IMR-90 (cell line): ENCODE data around the gene CELA2B. TPM values are rescaled to one million over a fixed set of nuclear protein-coding genes. Genes with fewer than 3 reads are reported as not detected.

Source experiments
- CEBPB ChIP-seq: IDR thresholded peaks from 2 replicates; pipeline ENCODE4 v1.6.1; 2012; ENCODE audit warnings: low read depth, low read length, improper control_type of control experiment
- CTCF ChIP-seq: conservative IDR thresholded peaks from 2 replicates; pipeline ENCODE4 v1.5.1; 2012; ENCODE audit warnings: mild to moderate bottlenecking, low read depth, low read length, improper control_type of control experiment
- RAD21 ChIP-seq: IDR thresholded peaks from 2 replicates; pipeline ENCODE4 v1.6.1; 2012; ENCODE audit warnings: low read length, improper control_type of control experiment
- polyA plus RNA-seq, 3 experiments: library from polyadenylated mRNA; depleted of rRNA; stranded (reverse); fragments of >200 nt; gene quantifications; 2 replicates each; pipeline ENCODE4 v1.2.3, GENCODE V29; 2012; ENCODE audit warnings: low replicate concordance in 1 of 3
- total RNA-seq: library from RNA; depleted of rRNA; stranded (reverse); fragments of >200 nt; gene quantifications from 2 replicates; pipeline ENCODE4 v1.2.3, GENCODE V29; 2012

The CELA2B gene
- total and polyA plus RNA-seq, 2 of the 4 experiments (the other 2 are of a cell fraction) = not detected

- TF ChIP-seq CTCF (peak; percentile 37; the same call in 1 of the 2 replicates), RAD21 (0 out of 2 replicates have a peak, but pooled peaks have one; percentile 3), CEBPB (peak; percentile 58)
These were observed 50.8 kb downstream of the CELA2B start, which contains the start of gene DNAJC16 (continued) for GRCh38 chr1:15526490-15527339.
